ENCODE results near the gene FAM110D. TPM values are rescaled to one million over a fixed set of nuclear protein-coding genes. Genes with fewer than 3 reads are reported as not detected.

Gene FAM110D
- total RNA-seq, 1 experiment from 2014 or later: 0.55 TPM

DNA sequence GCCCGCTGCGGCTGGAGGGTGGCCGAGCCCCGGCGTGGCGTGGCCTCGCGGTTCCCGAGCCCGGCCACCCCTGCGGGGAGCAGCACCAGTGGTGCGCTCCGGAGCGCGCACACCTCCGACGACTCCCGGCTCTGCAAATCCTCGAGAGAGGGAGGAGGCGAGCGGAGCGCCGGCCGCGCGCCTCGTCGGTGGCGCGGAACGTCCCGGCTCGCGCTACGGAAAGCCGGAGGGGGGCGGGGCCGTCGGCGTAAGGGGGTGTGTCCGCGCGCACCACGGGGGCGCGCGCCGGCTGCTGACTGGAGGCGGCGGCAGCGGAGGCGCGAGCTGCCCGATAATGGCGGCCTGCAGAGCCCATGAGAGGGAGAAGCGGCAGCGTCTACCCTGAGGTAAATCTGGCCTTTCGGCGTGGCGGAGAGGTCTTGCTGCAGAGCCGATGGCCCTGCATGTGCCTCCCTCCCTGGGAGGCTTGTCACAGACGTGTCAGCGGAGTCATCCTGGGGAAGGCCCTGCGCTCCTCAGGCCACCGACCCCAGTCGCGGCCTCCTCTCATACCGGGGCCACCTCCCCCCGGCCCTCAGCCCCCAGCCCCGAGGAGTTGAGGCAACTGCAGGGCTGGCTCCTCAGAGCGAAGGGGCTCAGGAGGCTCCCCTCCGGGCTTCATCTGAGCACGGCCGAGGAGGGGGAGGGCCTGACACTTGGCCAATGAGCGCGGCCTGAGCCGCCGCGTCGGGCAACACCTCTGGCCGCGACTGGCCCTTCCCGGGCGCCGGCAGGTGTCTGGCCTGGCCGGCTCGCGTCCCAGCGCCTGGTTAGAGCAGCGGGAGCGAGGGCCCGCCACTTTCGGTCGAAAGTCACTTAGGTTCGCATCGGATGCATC, 47.1 kb upstream of the FAM110D start, which contains the start of gene PDIK1L (continued):
- TF ChIP-seq ZNF263 (CRISPR knock-in tag; IDR thresholded peaks at IDR 0.05; ENCODE audit: low read depth) (no peak; the same call in 1 of the 2 replicates), IRF2 (CRISPR knock-in tag; IDR thresholded peaks at IDR 0.05; ENCODE audit: borderline replicate concordance, low read depth) (no peak)
- TF ChIP-seq, protein P1, sequence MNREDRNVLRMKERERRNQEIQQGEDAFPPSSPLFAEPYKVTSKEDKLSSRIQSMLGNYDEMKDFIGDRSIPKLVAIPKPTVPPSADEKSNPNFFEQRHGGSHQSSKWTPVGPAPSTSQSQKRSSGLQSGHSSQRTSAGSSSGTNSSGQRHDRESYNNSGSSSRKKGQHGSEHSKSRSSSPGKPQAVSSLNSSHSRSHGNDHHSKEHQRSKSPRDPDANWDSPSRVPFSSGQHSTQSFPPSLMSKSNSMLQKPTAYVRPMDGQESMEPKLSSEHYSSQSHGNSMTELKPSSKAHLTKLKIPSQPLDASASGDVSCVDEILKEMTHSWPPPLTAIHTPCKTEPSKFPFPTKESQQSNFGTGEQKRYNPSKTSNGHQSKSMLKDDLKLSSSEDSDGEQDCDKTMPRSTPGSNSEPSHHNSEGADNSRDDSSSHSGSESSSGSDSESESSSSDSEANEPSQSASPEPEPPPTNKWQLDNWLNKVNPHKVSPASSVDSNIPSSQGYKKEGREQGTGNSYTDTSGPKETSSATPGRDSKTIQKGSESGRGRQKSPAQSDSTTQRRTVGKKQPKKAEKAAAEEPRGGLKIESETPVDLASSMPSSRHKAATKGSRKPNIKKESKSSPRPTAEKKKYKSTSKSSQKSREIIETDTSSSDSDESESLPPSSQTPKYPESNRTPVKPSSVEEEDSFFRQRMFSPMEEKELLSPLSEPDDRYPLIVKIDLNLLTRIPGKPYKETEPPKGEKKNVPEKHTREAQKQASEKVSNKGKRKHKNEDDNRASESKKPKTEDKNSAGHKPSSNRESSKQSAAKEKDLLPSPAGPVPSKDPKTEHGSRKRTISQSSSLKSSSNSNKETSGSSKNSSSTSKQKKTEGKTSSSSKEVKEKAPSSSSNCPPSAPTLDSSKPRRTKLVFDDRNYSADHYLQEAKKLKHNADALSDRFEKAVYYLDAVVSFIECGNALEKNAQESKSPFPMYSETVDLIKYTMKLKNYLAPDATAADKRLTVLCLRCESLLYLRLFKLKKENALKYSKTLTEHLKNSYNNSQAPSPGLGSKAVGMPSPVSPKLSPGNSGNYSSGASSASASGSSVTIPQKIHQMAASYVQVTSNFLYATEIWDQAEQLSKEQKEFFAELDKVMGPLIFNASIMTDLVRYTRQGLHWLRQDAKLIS (CRISPR knock-in tag; IDR thresholded peaks at IDR 0.05; ENCODE audit: borderline replicate concordance): no peak; the same call in 1 of the 2 replicates
- TF ChIP-seq, protein P2, sequence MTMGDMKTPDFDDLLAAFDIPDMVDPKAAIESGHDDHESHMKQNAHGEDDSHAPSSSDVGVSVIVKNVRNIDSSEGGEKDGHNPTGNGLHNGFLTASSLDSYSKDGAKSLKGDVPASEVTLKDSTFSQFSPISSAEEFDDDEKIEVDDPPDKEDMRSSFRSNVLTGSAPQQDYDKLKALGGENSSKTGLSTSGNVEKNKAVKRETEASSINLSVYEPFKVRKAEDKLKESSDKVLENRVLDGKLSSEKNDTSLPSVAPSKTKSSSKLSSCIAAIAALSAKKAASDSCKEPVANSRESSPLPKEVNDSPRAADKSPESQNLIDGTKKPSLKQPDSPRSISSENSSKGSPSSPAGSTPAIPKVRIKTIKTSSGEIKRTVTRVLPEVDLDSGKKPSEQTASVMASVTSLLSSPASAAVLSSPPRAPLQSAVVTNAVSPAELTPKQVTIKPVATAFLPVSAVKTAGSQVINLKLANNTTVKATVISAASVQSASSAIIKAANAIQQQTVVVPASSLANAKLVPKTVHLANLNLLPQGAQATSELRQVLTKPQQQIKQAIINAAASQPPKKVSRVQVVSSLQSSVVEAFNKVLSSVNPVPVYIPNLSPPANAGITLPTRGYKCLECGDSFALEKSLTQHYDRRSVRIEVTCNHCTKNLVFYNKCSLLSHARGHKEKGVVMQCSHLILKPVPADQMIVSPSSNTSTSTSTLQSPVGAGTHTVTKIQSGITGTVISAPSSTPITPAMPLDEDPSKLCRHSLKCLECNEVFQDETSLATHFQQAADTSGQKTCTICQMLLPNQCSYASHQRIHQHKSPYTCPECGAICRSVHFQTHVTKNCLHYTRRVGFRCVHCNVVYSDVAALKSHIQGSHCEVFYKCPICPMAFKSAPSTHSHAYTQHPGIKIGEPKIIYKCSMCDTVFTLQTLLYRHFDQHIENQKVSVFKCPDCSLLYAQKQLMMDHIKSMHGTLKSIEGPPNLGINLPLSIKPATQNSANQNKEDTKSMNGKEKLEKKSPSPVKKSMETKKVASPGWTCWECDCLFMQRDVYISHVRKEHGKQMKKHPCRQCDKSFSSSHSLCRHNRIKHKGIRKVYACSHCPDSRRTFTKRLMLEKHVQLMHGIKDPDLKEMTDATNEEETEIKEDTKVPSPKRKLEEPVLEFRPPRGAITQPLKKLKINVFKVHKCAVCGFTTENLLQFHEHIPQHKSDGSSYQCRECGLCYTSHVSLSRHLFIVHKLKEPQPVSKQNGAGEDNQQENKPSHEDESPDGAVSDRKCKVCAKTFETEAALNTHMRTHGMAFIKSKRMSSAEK (CRISPR knock-in tag; IDR thresholded peaks at IDR 0.05; ENCODE audit: borderline replicate concordance): no peak
- TF ChIP-seq, protein P3, sequence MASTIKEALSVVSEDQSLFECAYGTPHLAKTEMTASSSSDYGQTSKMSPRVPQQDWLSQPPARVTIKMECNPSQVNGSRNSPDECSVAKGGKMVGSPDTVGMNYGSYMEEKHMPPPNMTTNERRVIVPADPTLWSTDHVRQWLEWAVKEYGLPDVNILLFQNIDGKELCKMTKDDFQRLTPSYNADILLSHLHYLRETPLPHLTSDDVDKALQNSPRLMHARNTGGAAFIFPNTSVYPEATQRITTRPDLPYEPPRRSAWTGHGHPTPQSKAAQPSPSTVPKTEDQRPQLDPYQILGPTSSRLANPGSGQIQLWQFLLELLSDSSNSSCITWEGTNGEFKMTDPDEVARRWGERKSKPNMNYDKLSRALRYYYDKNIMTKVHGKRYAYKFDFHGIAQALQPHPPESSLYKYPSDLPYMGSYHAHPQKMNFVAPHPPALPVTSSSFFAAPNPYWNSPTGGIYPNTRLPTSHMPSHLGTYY (CRISPR knock-in tag; IDR thresholded peaks at IDR 0.05): no peak
- TF ChIP-seq, protein P4, sequence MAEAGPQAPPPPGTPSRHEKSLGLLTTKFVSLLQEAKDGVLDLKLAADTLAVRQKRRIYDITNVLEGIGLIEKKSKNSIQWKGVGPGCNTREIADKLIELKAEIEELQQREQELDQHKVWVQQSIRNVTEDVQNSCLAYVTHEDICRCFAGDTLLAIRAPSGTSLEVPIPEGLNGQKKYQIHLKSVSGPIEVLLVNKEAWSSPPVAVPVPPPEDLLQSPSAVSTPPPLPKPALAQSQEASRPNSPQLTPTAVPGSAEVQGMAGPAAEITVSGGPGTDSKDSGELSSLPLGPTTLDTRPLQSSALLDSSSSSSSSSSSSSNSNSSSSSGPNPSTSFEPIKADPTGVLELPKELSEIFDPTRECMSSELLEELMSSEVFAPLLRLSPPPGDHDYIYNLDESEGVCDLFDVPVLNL (CRISPR knock-in tag; IDR thresholded peaks at IDR 0.05; ENCODE audit: borderline replicate concordance, low read depth): peak; percentile 60; the same call in 1 of the 2 replicates

DNA sequence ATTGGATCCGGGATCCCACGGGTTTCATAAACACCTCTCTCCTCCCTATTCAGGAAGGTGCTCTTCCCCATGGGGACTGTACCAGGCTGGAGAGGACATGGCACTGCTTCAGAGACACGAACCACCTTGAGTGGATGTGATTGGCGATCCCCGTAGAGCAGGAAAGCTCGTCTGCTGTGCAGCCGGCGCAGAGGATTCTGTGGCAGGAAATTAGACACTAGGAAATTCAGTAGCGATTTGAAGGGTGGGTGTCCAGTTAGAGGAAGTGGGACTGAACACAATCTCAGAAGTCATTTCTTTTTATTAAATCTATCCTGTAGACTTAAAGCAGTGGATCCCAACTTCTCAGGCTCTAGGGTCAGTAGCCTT, 46.5 kb upstream of the FAM110D start:
- no peaks in the 10 kb centered on the region for H3K9me3 Mint-ChIP-seq
- POLR2A ChIA-PET: interaction anchor here (0.8 to 2.0 kb wide), 4 partner anchors 26 to 122 kb away, joined by 3 to 9 read pairs (median 3); partner anchors contain the start of gene CEP85
- H3K27ac Mint-ChIP-seq: peak overlapping the region; percentile 99
- DNase-seq (ENCODE audit: low spot score) (no peak), ATAC-seq (peak; percentile 4)
- H3K36me3 Mint-ChIP-seq: peaks cover 6% of the 10 kb centered on the region; the same call in 1 of the 2 replicates
- peak overlapping the region; percentile 86 for H3K4me3 Mint-ChIP-seq
- CTCF ChIA-PET: interaction anchor here (0.8 to 5.1 kb wide), 7 partner anchors 31 to 173 kb away, joined by 3 to 41 read pairs (median 4); partner anchors contain the start of genes CEP85 and ZNF593
- peaks cover 17% of the 10 kb centered on the region for H3K27me3 Mint-ChIP-seq (ENCODE audit: low read depth)
- H3K4me1 Mint-ChIP-seq: peaks cover 25% of the 10 kb centered on the region
- TF ChIP-seq, protein P5, sequence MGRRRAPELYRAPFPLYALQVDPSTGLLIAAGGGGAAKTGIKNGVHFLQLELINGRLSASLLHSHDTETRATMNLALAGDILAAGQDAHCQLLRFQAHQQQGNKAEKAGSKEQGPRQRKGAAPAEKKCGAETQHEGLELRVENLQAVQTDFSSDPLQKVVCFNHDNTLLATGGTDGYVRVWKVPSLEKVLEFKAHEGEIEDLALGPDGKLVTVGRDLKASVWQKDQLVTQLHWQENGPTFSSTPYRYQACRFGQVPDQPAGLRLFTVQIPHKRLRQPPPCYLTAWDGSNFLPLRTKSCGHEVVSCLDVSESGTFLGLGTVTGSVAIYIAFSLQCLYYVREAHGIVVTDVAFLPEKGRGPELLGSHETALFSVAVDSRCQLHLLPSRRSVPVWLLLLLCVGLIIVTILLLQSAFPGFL (CRISPR knock-in tag; IDR thresholded peaks at IDR 0.05; ENCODE audit: borderline replicate concordance): no peak
- no peak for TF ChIP-seq ZNF232 (CRISPR knock-in tag; IDR thresholded peaks at IDR 0.05)
- TF ChIP-seq, protein P6, sequence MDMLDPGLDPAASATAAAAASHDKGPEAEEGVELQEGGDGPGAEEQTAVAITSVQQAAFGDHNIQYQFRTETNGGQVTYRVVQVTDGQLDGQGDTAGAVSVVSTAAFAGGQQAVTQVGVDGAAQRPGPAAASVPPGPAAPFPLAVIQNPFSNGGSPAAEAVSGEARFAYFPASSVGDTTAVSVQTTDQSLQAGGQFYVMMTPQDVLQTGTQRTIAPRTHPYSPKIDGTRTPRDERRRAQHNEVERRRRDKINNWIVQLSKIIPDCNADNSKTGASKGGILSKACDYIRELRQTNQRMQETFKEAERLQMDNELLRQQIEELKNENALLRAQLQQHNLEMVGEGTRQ (CRISPR knock-in tag; IDR thresholded peaks at IDR 0.05): no peak
- TF ChIP-seq MXD4 (CRISPR knock-in tag; IDR thresholded peaks at IDR 0.05; ENCODE audit: borderline replicate concordance): no peak
- TF ChIP-seq, protein P2 (CRISPR knock-in tag; IDR thresholded peaks at IDR 0.05; ENCODE audit: borderline replicate concordance): no peak
- TF ChIP-seq ELF4 (CRISPR knock-in tag; IDR thresholded peaks at IDR 0.05; ENCODE audit: low read depth): no peak
- no peak for TF ChIP-seq TCF7 (CRISPR knock-in tag; IDR thresholded peaks at IDR 0.05; ENCODE audit: low read depth)
- no peak for TF ChIP-seq ZNF121 (CRISPR knock-in tag; IDR thresholded peaks at IDR 0.05)
- no peak for TF ChIP-seq FOXK1 (CRISPR knock-in tag; IDR thresholded peaks at IDR 0.05)
- no peak for TF ChIP-seq ZNF317 (CRISPR knock-in tag; IDR thresholded peaks at IDR 0.05; ENCODE audit: borderline replicate concordance, low read depth)
- TF ChIP-seq IRF2 (CRISPR knock-in tag; IDR thresholded peaks at IDR 0.05; ENCODE audit: borderline replicate concordance, low read depth): no peak
